ENCODE data around the gene PTS. TPM values are rescaled to one million over a fixed set of nuclear protein-coding genes. Genes with fewer than 3 reads are reported as not detected.

Gene PTS
- total and polyA plus RNA-seq, 12 donors = 22.5 to 75.0 (median 27.7) TPM

DNA sequence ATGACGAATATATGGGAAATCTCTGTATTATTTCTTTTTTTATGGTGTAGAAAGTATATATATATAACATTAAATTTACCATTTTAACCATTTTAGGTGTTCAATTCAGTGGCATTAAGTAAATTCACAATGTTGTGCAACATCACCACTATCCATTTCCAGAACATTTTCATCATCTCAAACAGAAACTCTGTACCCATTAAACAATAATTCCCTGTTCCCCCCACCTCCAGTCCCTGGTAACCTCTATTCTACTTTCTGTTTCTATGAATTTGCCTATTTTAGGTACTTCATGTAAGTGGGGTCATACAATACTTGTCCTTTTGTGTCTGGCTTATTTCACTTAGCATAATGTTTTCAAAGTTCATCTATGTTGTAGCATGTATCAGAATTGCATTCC is 15.3 kb upstream of the PTS start:
- Histone ChIP-seq H3K27ac (no peak overlapping the region), H3K4me1 (peaks cover 0 to 6% (median 0%) of the 10 kb centered on the region in 9 donors), H3K4me3 (no peak overlapping the region), H3K36me3 (peaks cover 0 to 33% (median 0%) of the 10 kb centered on the region in 9 donors), H3K9me3 (no peaks in the 10 kb centered on the region), H3K27me3 (no peaks in the 10 kb centered on the region)
- TF ChIP-seq, protein P1, sequence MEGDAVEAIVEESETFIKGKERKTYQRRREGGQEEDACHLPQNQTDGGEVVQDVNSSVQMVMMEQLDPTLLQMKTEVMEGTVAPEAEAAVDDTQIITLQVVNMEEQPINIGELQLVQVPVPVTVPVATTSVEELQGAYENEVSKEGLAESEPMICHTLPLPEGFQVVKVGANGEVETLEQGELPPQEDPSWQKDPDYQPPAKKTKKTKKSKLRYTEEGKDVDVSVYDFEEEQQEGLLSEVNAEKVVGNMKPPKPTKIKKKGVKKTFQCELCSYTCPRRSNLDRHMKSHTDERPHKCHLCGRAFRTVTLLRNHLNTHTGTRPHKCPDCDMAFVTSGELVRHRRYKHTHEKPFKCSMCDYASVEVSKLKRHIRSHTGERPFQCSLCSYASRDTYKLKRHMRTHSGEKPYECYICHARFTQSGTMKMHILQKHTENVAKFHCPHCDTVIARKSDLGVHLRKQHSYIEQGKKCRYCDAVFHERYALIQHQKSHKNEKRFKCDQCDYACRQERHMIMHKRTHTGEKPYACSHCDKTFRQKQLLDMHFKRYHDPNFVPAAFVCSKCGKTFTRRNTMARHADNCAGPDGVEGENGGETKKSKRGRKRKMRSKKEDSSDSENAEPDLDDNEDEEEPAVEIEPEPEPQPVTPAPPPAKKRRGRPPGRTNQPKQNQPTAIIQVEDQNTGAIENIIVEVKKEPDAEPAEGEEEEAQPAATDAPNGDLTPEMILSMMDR (IDR thresholded peaks at IDR 0.05) = no peak
- 61 to 79% methylated on average over 1 of the region's 1 CpG for WGBS, 2 donors
- intact Hi-C loops (cut with DNase I) = loop anchor here in 2 of 10 donors (10.0 kb wide), 2 partner anchors 344 to 1084 kb away; no protein-coding TSS in a partner anchor
- ATAC-seq (no peak), DNase-seq (no peak)

DNA sequence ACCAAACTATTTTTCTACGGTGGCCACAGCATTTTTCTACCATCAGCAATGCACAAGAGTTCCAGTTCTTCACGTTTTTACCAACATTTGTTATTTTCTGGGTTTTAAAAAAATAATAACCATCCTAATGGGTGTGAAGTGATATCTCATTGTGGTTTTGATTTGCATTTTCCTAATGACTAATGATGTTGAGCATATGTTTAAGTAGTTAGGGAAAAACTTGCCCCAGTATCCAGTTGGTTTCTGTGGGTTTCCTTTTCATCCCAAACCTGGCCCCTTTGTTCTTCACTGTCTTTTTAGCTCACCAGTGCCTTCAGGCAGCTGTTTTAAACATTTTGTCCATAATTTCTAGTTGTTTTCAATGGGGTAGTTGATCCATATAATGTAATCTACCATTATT is 14.7 kb upstream of the PTS start:
- 58 to 69% methylated on average over 2 of the region's 2 CpGs for WGBS, 2 donors
- intact Hi-C loops (cut with DNase I) = loop anchor here in 2 of 10 donors (10.0 kb wide), 2 partner anchors 343 to 1083 kb away; no protein-coding TSS in a partner anchor
- no peak for ATAC-seq

DNA sequence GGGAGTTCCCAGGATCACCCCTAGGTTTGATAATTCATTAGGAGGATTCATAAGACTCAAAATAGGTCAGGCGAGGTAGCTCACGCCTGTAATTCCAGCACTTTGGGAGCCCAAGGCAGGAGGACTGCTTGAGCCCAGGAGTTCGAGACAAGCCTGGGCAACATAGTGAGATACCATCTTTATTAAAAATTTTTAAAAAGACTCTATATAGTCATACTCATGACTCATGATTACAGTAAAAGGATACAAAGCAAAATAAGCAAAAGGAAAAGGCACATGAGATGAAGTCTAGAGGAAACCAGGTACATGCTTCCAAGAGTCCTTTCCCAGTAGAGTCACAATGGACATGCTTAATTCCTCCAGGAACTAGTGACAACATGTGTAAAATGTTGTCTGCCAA is 13.9 kb upstream of the PTS start:
- Histone ChIP-seq H3K4me1 (peaks cover 0 to 6% (median 0%) of the 10 kb centered on the region in 9 donors), H3K9me3 (no peaks in the 10 kb centered on the region), H3K27me3 (no peaks in the 10 kb centered on the region), H3K36me3 (peaks cover 0 to 36% (median 0%) of the 10 kb centered on the region in 9 donors), H3K4me3 (no peak overlapping the region), H3K27ac (no peak overlapping the region)
- no peak for ATAC-seq
- WGBS, 2 donors = 95 to 98% methylated on average over 3 of the region's 3 CpGs
- no peak for DNase-seq
- intact Hi-C loops (cut with DNase I) = loop anchor here in 2 of 10 donors (10.0 kb wide), 2 partner anchors 343 to 1083 kb away; no protein-coding TSS in a partner anchor
- TF ChIP-seq, protein P1 (IDR thresholded peaks at IDR 0.05) = no peak

More for the DNA sequence above, 14.7 kb upstream of the PTS start:
- Histone ChIP-seq H3K27ac (no peak overlapping the region), H3K9me3 (no peaks in the 10 kb centered on the region), H3K27me3 (no peaks in the 10 kb centered on the region), H3K4me1 (peaks cover 0 to 6% (median 0%) of the 10 kb centered on the region in 9 donors), H3K4me3 (no peak overlapping the region), H3K36me3 (peaks cover 0 to 33% (median 0%) of the 10 kb centered on the region in 9 donors)
- DNase-seq = no peak
- TF ChIP-seq, protein P1 (IDR thresholded peaks at IDR 0.05) = no peak

DNA sequence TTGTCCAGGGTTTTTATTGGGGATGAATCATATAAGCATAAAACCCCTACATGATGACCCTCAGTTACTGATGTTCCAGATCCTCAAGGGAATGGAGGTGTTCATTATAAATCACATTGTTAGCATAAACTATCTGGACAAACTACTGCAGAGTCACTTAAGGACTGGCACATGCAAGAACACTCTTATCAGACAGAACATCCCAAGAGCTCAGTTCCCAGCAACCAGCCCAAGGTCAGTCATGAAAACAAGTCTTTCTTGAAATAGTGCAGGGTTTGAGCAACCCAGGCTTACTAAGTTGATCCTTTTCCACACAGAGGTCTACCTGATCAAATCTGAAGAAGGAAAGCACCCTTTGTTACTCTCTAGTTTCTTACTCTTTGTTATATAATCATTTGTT is 13.5 kb upstream of the PTS start:
- TF ChIP-seq, protein P1 (IDR thresholded peaks at IDR 0.05) = no peak
- no peaks in the 10 kb centered on the region for H3K9me3 ChIP-seq
- intact Hi-C loops (cut with DNase I) = loop anchor here in 2 of 10 donors (10.0 kb wide), 2 partner anchors 342 to 1082 kb away; no protein-coding TSS in a partner anchor
- peaks cover 0 to 6% (median 0%) of the 10 kb centered on the region in 9 donors for H3K4me1 ChIP-seq
- H3K36me3 ChIP-seq = peaks cover 0 to 40% (median 0%) of the 10 kb centered on the region in 9 donors
- ATAC-seq (peak in 2 of 8 donors; percentile 27 to 46), DNase-seq (no peak)
- no peak overlapping the region for H3K27ac ChIP-seq
- no peak overlapping the region for H3K4me3 ChIP-seq
- no peaks in the 10 kb centered on the region for H3K27me3 ChIP-seq

All from heart right ventricle (tissue), 16 donors.